ENCODE data around the gene TBXA2R.

- no peak for TF ChIP-seq CTBP1 (IDR thresholded peaks at IDR 0.05; ENCODE audit: borderline replicate concordance)
- TF ChIP-seq FOXM1 (IDR thresholded peaks at IDR 0.05; ENCODE audit: borderline replicate concordance) = no peak
- no peak for TF ChIP-seq ARNT (IDR thresholded peaks at IDR 0.05)
- TF ChIP-seq SUZ12 (IDR thresholded peaks at IDR 0.05) = no peak
- TF ChIP-seq L3MBTL2 (conservative IDR thresholded peaks at IDR 0.05) = no peak
- no peak for TF ChIP-seq SP1 (IDR thresholded peaks at IDR 0.05)
- no peak for TF ChIP-seq BHLHE40 (IDR thresholded peaks at IDR 0.05; ENCODE audit: borderline replicate concordance)
Measured at GRCh38 chr19:3607303-3608078, 816 bp upstream of the TBXA2R start.

Measured in HEK293T (cell line).